Measurements from ENCODE around the gene AATF.

AATF gene, protein sequence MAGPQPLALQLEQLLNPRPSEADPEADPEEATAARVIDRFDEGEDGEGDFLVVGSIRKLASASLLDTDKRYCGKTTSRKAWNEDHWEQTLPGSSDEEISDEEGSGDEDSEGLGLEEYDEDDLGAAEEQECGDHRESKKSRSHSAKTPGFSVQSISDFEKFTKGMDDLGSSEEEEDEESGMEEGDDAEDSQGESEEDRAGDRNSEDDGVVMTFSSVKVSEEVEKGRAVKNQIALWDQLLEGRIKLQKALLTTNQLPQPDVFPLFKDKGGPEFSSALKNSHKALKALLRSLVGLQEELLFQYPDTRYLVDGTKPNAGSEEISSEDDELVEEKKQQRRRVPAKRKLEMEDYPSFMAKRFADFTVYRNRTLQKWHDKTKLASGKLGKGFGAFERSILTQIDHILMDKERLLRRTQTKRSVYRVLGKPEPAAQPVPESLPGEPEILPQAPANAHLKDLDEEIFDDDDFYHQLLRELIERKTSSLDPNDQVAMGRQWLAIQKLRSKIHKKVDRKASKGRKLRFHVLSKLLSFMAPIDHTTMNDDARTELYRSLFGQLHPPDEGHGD

DNA sequence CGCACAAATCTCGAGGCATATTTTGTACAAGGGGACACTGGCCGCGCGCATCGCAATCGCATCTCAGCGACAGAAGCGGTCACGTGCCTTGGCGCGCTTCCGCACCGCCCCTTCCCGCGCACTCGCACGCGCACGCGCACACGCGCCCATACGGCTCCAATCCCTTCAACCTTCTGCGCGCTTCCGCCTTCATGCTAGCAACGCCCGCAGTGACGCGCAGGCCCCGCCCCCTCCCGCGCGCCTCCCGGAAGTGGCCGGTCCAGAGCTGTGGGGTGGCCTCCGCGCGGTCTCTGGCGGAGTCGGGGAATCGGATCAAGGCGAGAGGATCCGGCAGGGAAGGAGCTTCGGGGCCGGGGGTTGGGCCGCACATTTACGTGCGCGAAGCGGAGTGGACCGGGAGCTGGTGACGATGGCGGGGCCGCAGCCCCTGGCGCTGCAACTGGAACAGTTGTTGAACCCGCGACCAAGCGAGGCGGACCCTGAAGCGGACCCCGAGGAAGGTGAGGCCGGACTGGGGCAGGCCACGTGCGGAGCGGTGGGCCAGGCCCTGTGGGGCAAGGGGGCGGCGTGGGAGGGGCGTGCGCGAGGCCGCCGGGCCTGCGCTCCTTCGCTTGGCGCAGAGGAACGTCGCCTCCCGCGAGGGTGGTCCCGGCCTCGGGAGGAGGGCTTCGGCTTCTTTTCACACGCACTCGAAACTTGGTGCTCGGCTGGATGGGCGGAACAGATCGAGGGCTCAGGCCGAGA, at the start of gene AATF:
Gene AATF, plus strand, starts transcription at position 238 of the 744 bp plus-strand sequence. Its CDS starts 172 bp downstream, at position 410.
- peak; percentile 93 for DNase-seq

DNA sequence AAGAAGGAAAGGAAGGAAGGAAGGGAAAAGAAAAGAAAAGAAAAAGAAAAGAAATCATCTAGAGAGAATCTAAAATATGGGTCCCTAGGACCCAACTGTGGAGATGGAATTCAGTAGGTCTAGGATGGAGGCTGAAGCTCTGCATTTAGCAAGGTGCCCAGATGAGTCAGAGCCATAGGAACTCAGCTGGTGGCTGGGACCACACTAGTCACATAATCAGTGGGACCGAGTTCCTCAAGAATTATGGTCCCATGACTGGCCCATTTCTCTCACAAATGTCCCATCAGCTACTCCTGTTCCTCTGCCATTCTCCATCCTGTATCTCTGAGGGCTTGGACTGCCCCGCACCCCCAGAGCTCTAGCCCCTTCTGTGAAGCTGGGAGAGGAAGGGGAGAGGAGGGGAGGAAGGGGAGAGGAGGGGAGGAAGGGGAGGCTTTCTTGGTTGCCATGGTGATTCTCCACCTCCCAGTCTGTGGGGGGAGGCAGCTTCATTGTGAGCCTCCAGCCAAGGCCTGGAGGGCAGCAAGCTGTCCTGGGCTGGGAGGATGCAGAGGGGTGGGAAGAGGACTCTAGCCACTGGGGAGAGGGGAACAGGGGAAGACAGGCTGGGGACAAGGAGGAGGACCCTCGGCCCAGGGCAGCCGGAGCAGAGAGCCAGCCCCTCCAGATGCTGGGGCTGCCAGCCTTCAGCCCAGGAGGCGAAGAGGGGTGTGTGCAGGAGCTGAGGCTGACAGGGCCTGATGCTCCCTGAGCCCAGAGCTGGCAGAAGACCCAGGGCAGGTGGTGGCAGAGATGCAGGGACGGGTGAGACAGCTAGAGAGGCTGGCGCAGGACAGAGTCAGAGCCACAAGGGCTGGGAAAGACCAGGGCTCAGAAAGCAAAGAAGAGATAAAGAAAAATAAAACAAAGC, 49.2 kb upstream of the AATF start:
- no peak for DNase-seq

DNA sequence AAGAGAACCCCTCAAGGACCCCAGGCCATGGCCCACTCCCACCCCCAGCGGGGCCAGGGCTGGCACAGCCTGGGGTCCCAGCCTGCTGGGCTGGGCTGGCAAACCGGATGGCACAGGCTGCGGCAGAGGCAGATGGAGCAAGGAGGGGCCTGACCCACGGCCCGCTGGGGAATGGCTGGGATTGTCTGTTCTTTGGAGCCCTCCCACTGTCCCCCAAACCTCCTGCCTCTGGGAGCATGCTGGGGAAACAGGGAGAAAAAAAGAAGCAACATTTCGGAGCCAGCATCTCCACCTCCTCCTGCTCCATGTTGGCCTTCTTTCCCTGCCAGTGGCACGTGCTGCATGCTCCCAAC, 48.6 kb upstream of the AATF start:
- DNase-seq, result no peak

DNA sequence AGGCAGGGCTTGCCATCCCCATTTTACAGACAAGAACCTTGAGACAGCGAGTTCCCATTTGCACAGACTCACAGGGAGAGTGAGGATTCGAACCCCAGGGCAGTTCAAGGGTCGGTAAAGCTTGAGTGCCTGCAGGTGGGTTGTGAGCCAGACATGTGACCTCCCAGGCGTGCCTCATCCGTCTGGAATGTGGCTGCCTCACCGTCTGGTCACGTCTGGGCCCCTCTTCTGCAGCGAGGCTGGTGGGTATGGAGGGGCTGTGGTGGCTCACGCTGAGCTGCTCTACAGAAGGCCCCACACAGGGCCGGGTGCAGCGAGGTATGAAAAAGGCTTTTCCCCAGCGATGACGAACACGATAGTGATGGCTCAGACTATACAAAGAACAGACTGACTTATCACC, 47.2 kb upstream of the AATF start:
- no peak for DNase-seq

DNA sequence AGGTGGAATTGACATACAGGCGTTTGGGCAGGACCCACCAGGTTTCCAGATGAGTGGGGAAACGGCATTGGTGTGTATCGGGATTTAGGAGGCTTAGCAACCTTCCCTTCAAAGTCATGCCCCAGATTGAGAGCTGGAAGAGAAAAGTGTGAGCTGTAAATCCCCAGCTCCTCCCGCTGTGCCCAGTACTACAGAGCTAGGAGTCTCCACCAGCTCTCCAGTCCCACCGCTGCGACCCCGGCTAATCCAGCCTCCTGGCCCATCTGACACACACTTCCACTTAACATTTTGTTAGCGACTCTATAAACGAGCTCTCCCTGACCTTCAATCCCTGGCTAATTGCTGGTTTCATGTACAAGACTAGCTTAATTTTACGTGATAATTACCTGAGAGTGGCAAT, 41.3 kb upstream of the AATF start:
- DNase-seq, result no peak

DNA sequence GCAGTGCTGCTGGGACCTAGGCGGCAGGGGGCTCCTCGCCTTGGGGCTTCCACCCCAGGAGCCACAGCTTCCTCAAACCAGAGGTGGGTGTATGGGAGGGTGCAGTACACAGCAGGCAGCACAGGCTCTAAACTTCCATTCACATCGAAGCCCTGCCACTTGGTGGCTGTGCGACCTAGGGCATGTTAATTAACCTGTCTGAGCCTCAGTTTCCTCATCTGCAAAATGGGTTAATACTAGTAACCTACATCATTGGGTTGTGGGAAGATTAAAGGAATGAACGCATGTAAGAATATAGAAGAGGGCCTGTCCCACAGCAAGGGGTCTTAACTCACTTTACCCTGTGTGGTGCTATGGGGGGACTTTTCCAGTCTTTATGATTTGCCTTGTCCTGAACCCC, 38.2 kb upstream of the AATF start:
- no peak for DNase-seq

DNA sequence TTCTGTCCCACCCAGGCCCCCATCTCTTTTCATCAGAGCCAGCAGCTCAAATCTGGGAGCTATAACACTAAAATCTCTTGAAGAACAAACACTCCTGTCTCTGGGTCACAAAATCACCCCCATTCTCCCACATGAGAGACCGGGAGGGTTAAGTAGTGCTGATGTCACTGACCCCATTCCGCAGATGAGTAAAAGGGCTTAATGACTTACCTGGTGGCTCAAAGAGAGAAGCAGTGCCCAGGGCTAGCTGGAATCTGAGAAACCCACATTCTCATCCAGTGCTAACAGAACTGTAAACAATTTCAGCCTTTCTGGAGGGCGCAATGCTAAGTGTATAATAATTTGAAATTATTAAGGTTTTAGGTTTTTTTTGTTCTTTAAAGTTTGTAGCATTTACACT, 37.8 kb upstream of the AATF start:
- no peak for DNase-seq

DNA sequence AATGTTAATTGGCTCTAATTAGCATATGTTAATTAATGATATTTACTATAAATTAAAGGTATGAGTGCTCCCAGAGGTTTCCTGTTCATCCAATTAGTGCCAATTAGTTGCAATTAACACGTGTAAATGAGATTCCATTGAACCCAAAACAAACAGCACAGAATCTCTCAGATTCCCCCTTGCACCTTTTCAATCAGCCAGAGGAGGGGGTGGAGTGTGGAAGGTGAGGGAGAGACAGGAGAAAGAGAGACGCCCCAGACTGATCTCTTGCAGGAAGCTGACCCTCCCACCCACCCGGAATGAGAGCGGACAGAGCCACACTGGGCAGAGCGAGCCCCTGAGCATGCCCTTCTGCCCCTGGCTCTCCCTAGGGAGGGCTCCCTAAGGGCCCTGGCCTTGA, 35.6 kb upstream of the AATF start:
- DNase-seq, result no peak

DNA sequence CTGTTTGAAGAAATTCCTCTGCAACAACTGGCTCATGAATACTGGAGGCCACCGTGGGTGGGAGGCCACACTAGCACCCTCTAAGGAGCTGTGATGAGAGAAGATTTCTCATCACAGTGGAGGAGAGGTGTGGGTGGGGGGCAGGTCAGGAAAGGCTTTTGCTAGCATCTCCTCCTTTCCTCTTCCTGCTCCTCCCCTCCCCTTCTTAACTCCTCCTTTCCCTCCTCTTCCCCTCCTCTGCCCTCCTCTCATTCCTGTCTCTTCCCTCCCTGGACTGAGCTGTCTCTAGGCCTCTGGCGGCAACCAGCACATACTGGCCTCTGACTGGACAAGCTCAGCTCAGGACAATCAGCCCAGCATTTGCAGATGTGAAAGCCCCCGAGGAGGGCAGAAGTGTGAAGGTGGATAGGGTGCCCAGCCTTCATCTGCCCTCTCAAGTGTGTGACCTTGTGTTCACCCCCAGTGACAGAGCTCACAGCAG, 30.5 kb upstream of the AATF start:
- no peak for DNase-seq

DNA sequence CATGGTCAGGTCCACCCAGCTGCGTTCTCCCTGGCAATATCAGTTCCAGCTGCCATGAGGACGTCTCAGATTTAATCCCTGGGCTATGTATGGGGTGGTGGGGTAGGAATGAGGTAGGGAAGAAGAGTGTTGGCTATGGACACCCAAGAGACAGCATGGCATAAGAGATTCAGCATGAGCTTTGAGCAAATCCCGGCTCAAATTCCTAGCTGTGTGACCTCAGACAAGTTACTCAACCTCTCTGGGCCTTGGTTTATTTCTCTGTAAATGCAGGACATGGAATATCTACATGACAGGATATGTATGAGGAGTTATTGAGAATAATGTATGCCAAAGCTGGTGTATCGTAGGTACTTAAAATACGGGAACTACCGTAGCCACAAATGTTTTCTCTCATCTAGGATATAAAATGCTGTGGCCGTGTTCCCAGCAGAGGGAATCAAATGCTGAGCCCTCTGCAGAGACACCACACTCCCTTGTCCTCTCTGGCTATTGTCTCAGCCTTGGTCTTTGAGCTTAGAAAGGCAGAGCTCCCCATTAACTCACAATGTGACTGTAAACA, 29.3 kb upstream of the AATF start:
- DNase-seq, result no peak

DNA sequence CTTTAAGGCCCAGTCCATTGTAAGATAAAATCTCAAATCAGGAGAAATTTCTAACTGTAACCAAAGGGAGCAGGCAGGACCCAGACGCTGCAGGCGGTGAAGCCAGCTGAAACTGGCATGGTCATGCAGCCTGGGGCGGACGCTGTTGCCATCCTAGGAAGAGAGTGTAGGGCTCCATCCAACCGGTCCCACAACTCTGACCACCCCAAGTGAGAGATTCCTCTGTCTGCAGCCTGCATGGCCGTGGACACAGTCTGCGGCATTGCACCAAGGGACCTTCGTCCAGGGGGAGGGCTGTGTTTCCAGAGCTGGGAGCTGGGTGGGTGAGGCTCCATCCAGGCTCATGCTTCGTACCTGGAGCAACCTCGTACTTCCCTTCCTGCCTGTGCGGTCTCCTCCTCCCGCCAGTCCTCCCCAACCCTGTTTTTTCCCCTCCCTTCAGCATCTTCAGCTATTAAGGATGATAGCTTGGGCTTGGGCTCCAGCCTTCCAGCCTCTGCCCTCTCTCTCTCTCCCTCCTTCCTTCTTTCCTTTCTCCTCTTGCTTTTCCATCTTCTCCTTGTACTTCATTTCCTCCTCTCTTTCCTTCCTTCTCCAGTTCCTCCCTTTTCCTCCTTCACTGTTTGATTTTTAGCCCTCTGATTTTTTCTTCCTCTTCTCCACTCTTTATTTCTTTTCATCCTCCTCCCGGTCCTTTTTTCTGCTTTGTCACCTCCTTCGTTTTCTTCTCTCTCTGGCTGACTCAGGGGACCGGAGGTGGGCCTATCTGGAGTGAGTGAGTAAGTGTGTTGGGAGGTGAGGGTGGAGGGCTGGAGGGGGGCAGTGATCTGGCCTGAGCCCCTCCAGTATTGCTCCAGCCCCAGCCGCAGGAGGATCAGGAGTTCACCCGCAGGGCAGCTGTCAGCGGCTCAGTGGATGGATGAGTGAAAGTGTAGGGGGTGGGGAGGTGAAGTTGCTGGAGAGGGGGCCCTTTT, 28.4 kb upstream of the AATF start:
- DNase-seq, result no peak

DNA sequence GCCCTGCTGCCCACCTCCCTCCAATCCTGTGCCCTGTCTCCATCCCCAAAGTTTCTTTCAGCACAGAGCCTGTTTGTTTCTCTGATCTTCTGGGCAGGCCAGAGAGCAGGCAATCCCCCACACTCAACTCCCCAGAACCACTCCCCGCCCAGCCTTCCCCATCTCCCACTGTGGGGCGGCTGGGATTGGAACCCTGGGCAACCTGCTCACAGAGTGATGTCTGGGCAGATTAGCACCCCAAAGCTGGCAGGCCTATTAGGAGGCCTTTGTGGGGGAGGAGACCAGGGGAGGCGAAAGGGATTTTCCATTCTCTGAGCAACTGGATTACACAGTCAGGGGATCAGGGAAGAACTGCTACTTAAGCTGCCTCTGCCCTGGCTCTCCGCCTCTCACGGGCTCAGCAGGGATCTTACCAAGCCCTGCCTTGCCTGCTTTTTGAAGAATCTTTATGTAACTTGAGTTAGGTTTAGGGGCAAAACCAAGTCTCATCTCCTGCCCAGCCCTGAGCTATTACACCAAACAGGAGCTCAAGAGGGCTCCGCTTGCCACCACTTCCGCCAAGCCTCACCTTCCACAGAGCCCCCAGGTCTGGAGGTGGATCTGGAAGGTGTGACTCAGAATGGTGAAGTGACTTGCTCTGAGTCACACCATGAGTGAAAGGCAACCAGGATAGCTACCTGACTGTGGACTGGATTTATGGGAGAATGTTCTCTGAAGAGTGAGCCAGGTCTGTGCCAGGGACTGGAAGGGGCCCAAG, 27.5 kb upstream of the AATF start:
- no peak for DNase-seq

DNA sequence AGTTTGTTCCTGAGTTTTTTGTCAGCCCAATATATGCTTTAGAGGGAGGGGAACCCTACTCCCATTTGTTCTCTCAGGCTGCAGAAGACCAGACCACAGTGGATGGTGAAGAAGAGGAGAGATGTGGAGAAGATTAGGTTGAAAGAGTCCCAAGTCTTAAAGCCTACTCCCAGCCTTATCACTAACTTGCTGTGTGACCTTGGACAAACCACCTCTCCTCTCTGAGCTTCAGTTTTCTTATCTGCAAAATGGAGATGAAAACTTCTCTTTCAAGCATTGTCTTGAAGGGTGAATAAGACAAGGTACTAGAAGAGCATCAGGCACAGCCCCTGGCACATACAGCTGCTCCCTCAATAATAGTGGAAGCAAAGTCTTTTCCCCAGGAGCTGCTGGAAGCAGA, 26.6 kb upstream of the AATF start:
- no peak for DNase-seq

DNA sequence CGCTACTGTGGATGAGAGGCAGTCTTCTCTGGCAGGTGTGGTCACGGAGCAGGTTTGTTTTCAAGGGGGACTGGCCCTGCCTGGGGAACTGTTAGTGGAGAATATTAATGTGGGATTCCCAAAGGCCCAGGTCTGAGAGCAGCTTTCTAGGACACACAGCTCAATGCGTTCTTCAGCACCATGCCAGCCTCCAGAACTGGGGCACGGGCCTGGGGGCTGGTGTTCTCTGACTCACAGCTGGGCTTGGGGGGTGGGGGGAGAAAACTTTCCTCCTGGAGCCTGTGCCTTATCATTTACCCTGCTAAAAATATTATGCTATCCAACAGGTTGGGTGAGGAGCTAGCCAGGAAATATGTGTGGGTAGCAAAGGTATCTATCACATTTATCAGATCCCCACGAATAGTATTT, 24.9 kb upstream of the AATF start:
- DNase-seq, result no peak

DNA sequence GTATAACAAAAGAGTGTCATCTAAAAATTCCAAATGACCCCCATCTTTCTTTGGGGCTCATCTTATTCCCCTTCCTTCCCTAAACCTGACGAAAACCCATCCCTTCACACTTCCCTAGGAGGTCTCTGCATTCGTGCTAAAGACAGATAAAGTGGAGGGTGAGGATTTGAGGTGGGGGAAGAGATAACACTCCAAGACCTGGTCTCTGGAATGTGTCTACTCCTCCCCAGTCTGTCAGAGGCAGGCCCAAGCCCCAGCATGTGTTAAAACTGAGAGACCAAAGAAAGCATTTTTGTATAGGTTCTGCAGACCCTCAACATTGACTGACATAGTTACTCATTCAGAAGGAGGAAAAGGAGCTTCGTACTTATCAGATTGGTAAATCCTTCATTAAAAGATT, 22.5 kb upstream of the AATF start:
- no peak for DNase-seq

DNA sequence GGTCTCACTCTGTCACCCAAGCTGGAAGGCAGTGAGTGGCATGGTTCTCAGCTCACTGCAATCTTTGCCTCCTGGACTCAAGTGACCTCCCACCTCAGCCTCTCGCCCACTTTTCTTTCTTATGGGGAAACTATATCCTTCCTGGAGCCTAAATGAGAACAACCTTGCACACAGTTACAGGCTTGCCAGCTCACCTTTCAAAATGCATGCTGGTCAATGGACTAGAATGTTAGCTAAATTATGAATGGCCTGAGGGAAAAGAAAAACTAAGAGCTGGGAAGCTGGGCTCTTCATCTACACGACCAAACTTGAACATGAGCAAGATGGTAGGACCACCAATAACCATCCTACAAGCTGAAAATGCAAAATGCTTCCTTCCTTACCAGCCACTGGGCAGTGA, 22.1 kb upstream of the AATF start:
- DNase-seq, result no peak

DNA sequence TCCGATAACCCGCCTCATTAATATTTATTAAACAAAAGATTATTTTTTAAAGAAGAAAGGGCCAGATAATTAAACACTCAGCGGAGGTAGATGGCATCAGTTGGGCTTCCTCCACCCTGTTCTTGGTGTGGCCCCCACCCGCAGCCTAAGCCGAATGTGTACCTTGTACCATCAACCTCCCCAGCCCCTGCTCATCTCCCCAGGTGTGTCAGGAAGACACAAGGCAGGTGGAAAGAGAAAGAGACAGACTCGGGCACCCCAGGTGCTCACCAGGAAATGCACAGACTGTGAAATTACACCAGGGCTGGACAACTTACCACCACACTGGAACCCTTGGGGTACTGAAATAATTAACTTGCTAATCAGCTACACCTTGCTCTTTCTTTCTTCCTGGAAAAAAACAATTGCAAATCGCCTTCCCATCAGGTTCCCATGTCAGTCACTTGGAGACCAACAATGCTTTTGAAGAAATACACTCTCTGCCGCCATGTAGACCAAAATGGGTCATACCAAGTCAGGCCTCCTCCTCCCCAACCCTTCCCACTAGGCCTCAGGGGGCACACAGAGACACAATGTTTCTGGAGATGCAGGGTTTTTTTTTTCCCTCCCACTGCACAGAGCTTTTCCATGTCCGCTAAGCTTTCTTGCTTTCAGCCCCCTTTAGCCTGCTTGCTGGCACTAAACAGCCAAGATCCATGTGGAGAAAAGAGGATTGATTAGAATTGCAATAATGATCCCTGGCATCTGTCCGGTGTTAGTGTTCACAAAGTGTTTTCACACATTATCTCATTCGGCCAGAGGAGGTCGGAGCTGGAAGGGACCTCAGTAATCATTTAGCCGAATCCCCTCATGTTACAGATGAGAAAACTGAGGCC, 20.0 kb upstream of the AATF start:
- DNase-seq, result no peak

DNA sequence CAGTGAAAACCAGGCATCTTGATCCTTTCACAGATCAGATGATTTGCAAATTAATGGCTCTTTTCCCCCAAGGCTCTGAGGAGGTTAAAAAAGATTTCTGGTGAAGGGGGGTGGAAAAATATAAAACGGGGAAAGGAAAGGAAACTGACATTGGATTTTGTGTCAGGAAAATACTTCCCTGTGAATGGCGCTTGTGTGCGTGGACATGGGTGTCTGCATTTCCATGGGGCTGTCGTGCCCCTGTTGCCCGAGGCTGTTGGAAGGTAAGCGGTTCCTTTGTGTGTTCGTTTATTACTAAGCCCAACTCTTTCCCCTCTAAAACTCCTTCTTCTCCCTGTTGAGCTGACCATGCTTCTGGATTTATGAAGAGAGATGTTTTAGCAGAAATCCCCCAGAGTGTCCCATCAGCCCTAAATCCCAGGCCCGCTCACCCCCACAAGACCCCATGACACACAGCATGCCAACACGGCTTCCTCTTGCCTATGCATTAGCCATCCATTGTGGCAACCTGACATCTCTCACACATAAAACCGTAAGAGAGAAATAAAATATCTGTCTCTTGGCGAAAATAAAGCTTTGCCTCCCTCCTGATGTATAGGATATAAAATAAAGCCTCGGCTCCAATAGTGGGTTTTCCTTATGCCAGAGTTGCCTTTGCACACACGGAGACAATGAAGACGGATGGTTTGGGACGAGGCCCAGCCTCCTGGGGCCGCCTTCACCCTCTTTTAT, 18.7 kb upstream of the AATF start:
- no peak for DNase-seq

DNA sequence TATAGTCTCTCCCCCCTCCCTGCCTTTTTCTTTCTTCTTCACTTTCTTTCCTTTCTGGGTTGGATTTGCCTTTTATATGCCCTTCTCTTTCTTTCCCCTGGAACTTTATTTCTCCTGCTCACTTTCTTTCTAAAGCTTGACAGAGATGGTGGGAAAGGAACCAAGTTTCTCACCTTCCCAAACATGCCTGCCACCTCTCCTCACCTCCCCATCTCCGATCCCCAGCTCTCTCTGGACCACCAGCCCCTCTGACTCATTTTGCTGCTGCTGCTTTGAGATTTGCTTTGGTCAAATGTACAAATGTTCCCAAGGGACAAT, 18.2 kb upstream of the AATF start:
- no peak for DNase-seq

Data from activated CD4-positive, alpha-beta T cell treated with anti-CD3 and anti-CD28 coated beads, Interleukin-2, amount 50 U/mL, for 1 hour (primary cell).